Body of pancreas (tissue), 4 donors: Measurements from ENCODE around the gene KCNE4. TPM values are rescaled to one million over a fixed set of nuclear protein-coding genes. Genes with fewer than 3 reads are reported as not detected.

Source experiments
- ATAC-seq: fragments of 150-250 bp; one replicate; pipeline ENCODE4 v1.9.1; 2016
- DNase-seq, 4 donors: peaks; one replicate each; pipeline ENCODE4 v3.0.0-alpha.2; 2019
- H3K27ac ChIP-seq, 4 donors: fragments of 200-600 bp; sonication (generic); 1 replicate in 3 of 4; 2 replicates in 1 of 4; pipeline versions ENCODE4 v1.5.1 to v1.6.1; 2016 to 2019; ENCODE audit warnings: mild to moderate bottlenecking in 1 of 4, mixed read lengths in 1 of 4, moderate library complexity in 1 of 4
- H3K27me3 ChIP-seq, 2 donors: fragments of 200-600 bp; sonication (generic); one replicate each; pipeline ENCODE4 v1.6.0; 2016; ENCODE audit warnings: mild to moderate bottlenecking in 1 of 2
- H3K36me3 ChIP-seq, 2 donors: fragments of 200-600 bp; sonication (generic); replicated peaks in 1 of 2; 2 replicates each; pipeline ENCODE4 v1.5.1; 2016; ENCODE audit warnings: low read depth in 2 of 2; ENCODE audit not compliant: insufficient read depth in 1 of 2
- H3K4me1 ChIP-seq: fragments of 200-600 bp; sonication (generic); one replicate; pipeline ENCODE4 v1.6.0; 2016
- H3K4me3 ChIP-seq, 2 donors: fragments of 200-600 bp; sonication (generic); 1 replicate in 1 of 2; 2 replicates in 1 of 2; pipeline ENCODE4 v1.5.1; 2016 to 2019
- H3K9me3 ChIP-seq, 3 donors: fragments of 200-600 bp; sonication (generic); 1 replicate in 2 of 3; 2 replicates in 1 of 3; pipeline ENCODE4 v1.5.1; 2016
- CTCF ChIP-seq, 7 experiments: fragments of 450-650 bp in 4 of 7; fragments of 200-600 bp in 3 of 7; sonication (generic) in 3 of 7; IDR thresholded peaks; one replicate each; pipeline ENCODE4 v1.5.1; 2016 to 2019; ENCODE audit warnings: antibody characterized with exemption in 7 of 7
- POLR2A ChIP-seq, 3 donors: fragments of 450-650 bp; IDR thresholded peaks; one replicate each; pipeline ENCODE4 v1.6.1; 2016; ENCODE audit warnings: antibody characterized with exemption in 3 of 3, mild to moderate bottlenecking in 2 of 3
- WGBS, 2 donors: methylation state at CpG; one replicate each; pipeline ENCODE4 v1.1.5; 2017; 5-methylcytosine and 5-hydroxymethylcytosine counted together
- intact Hi-C: fragments of 100-400 bp; cut with DNase I; formaldehyde crosslinking; loops from one replicate; pipeline ENCODE4 v1.15.1; 2023
- total RNA-seq, 2 donors: library from RNA; depleted of rRNA; stranded (reverse); fragments of >200 nt; gene quantifications; one replicate each; pipeline ENCODE4 v1.1.0, GENCODE V29; 2016

KCNE4 gene
- total RNA-seq, 2 donors from 2014 or later: 3.9 to 4.6 TPM

- ATAC-seq: no peak
- H3K4me3 ChIP-seq: no peak overlapping the region
- intact Hi-C loops: no loop called here
- no peak overlapping the region for H3K27ac ChIP-seq
- DNase-seq: no peak
- H3K4me1 ChIP-seq: peaks cover 9% of the 10 kb centered on the region
- H3K27me3 ChIP-seq: no peaks in the 10 kb centered on the region
- H3K9me3 ChIP-seq: no peaks in the 10 kb centered on the region
- whole genome bisulfite sequencing, 2 donors: 83 to 84% methylated on average over 8 of the region's 8 CpGs
- TF ChIP-seq POLR2A (IDR thresholded peaks at IDR 0.05) (no peak), CTCF (IDR thresholded peaks at IDR 0.05) (no peak)
- no peaks in the 10 kb centered on the region for H3K36me3 ChIP-seq
Observed at GRCh38 chr2:223032187-223033142, 19.5 kb upstream of the KCNE4 start.

- no peaks in the 10 kb centered on the region for H3K27me3 ChIP-seq
- DNase-seq (no peak), ATAC-seq (no peak)
- no peaks in the 10 kb centered on the region for H3K9me3 ChIP-seq
- no peak overlapping the region for H3K27ac ChIP-seq
- H3K4me1 ChIP-seq: no peaks in the 10 kb centered on the region
- intact Hi-C loops: no loop called here
- no peak overlapping the region for H3K4me3 ChIP-seq
- TF ChIP-seq CTCF (IDR thresholded peaks at IDR 0.05): no peak
- no peaks in the 10 kb centered on the region for H3K36me3 ChIP-seq
Observed at GRCh38 chr2:223034221-223034975, 17.6 kb upstream of the KCNE4 start.

GRCh38 chr2:223036790-223037444 is 15.1 kb upstream of the KCNE4 start:
- ATAC-seq (no peak), DNase-seq (no peak)
- WGBS, 2 donors: 68 to 71% methylated on average over 3 of the region's 3 CpGs
- Histone ChIP-seq H3K4me3 (no peak overlapping the region), H3K4me1 (peaks cover 7% of the 10 kb centered on the region), H3K27ac (no peak overlapping the region), H3K27me3 (no peaks in the 10 kb centered on the region), H3K9me3 (no peaks in the 10 kb centered on the region), H3K36me3 (no peaks in the 10 kb centered on the region)
- intact Hi-C loops: no loop called here
- TF ChIP-seq CTCF (IDR thresholded peaks at IDR 0.05): no peak
- no peak for TF ChIP-seq POLR2A (IDR thresholded peaks at IDR 0.05)

GRCh38 chr2:223037445-223037800 is 14.6 kb upstream of the KCNE4 start:
- peaks cover 7% of the 10 kb centered on the region for H3K4me1 ChIP-seq
- 66 to 69% methylated on average over 2 of the region's 2 CpGs for WGBS, 2 donors
- intact Hi-C loops: no loop called here
- no peaks in the 10 kb centered on the region for H3K27me3 ChIP-seq
- no peak overlapping the region for H3K4me3 ChIP-seq
- no peaks in the 10 kb centered on the region for H3K9me3 ChIP-seq
- no peak for TF ChIP-seq CTCF (IDR thresholded peaks at IDR 0.05)
- no peak for TF ChIP-seq POLR2A (IDR thresholded peaks at IDR 0.05)
- DNase-seq (no peak), ATAC-seq (no peak)
- no peaks in the 10 kb centered on the region for H3K36me3 ChIP-seq
- H3K27ac ChIP-seq: no peak overlapping the region
